ENCODE data around the gene C6.

DNA sequence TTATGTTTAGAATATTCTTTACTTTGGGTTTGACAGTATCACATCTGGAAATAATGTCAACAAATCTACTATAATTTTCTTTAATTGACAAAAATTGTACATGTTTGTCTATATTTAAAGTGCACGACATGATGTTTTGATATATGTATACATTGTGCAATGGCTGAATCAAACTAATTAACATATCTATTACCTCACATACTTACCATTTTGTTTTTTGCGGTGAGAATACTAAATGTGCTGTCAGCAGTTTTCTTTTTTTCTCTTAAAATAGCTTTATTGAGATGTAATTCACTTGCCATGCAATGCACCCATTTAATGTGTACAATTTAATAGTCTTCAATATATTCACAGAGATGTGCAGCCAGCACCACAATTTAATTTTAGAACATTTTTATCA lies 10.6 kb upstream of the C6 start:
- TF ChIP-seq CTCF (IDR thresholded peaks at IDR 0.05) (no peak), POLR2A (IDR thresholded peaks at IDR 0.05) (no peak)

Measured in testis (tissue), 2 donors.